ENCODE measurements around the gene NBEAL1.

Gene NBEAL1

DNA sequence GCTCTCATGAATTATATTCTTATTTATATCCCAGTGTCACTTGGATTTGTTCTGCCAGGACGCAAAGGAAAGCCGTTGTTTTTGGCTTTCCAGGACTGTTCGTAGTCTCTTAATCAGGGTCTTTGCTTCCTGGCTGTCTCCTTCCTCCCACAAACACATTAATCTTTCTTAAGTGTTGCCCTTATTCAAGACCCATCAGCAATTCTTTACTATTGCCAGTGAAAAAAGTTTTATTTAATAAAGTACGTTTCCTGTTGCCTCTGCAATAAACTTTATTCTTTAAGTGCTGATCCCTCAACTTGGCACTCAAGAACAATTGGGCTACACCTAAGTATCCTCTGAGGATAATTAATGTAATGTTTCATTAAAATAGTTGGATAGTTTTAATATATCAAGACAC is 155.8 kb downstream of the NBEAL1 start:
- H3K36me3 ChIP-seq (ENCODE audit: insufficient read depth, low read length) = no peaks in the 10 kb centered on the region
- no peaks in the 10 kb centered on the region for H3K9me2 ChIP-seq (replicated peaks; ENCODE audit: low read depth, low read length)
- H4K20me1 ChIP-seq (ENCODE audit: insufficient read depth, low read length, poor library complexity, severe bottlenecking) = no peaks in the 10 kb centered on the region
- H3K4me2 ChIP-seq (ENCODE audit: low read depth, low read length, poor library complexity, severe bottlenecking) = no peak overlapping the region
- TF ChIP-seq, protein P1, sequence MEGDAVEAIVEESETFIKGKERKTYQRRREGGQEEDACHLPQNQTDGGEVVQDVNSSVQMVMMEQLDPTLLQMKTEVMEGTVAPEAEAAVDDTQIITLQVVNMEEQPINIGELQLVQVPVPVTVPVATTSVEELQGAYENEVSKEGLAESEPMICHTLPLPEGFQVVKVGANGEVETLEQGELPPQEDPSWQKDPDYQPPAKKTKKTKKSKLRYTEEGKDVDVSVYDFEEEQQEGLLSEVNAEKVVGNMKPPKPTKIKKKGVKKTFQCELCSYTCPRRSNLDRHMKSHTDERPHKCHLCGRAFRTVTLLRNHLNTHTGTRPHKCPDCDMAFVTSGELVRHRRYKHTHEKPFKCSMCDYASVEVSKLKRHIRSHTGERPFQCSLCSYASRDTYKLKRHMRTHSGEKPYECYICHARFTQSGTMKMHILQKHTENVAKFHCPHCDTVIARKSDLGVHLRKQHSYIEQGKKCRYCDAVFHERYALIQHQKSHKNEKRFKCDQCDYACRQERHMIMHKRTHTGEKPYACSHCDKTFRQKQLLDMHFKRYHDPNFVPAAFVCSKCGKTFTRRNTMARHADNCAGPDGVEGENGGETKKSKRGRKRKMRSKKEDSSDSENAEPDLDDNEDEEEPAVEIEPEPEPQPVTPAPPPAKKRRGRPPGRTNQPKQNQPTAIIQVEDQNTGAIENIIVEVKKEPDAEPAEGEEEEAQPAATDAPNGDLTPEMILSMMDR (conservative IDR thresholded peaks at IDR 0.05; ENCODE audit: low read length) = no peak
- TF ChIP-seq EZH2phosphoT487 (IDR thresholded peaks at IDR 0.05; ENCODE audit: borderline replicate concordance) = no peak
- H2AFZ ChIP-seq (ENCODE audit: low read length) = no peak overlapping the region
- no peaks in the 10 kb centered on the region for H3K9me3 ChIP-seq (ENCODE audit: insufficient read depth, low read depth, low read length)
- no peaks in the 10 kb centered on the region for H3K79me2 ChIP-seq (ENCODE audit: insufficient read depth, low read length)
- H3K4me1 ChIP-seq (ENCODE audit: insufficient read depth, low read length, poor library complexity, severe bottlenecking) = no peaks in the 10 kb centered on the region
- no peaks in the 10 kb centered on the region for H3K27me3 ChIP-seq (ENCODE audit: insufficient read depth, low read length, poor library complexity, severe bottlenecking)
- no peak overlapping the region for H3K4me3 ChIP-seq (ENCODE audit: low read length, poor library complexity, severe bottlenecking)
- no peaks in the 10 kb centered on the region for H3F3A ChIP-seq (ENCODE audit: low read depth)
- H3K9ac ChIP-seq (ENCODE audit: low read depth, low read length, poor library complexity, severe bottlenecking) = no peak overlapping the region

DNA sequence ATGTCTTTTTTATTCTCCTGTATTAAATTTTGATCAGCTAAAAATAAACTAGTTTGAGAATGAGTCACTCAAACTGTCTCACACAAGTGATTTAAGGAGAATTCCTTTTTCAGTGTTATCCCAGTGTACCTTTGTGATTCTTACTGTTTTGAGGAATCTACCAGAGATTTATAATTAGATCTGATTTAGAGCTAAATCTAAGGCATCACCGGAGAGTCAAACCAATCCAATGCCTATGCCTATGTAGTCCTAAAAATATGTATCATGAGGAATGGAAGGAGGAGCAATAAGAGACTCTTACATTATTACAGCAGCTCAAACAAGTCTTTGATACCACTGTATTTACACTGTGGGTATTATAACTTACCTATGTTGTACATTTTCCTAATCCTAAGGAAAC is 160.7 kb downstream of the NBEAL1 start:
- Histone ChIP-seq H3K4me1 (ENCODE audit: insufficient read depth, low read length, poor library complexity, severe bottlenecking) (no peaks in the 10 kb centered on the region), H3K27me3 (ENCODE audit: insufficient read depth, low read length, poor library complexity, severe bottlenecking) (no peaks in the 10 kb centered on the region), H2AFZ (ENCODE audit: low read length) (no peak overlapping the region), H3K79me2 (ENCODE audit: insufficient read depth, low read length) (no peaks in the 10 kb centered on the region), H3K9ac (ENCODE audit: low read depth, low read length, poor library complexity, severe bottlenecking) (no peak overlapping the region), H3K36me3 (ENCODE audit: insufficient read depth, low read length) (no peaks in the 10 kb centered on the region), H3K9me2 (replicated peaks; ENCODE audit: low read depth, low read length) (no peaks in the 10 kb centered on the region), H3K9me3 (ENCODE audit: insufficient read depth, low read depth, low read length) (no peaks in the 10 kb centered on the region), H3K4me3 (ENCODE audit: low read length, poor library complexity, severe bottlenecking) (no peak overlapping the region), H3F3A (ENCODE audit: low read depth) (no peaks in the 10 kb centered on the region), H3K4me2 (ENCODE audit: low read depth, low read length, poor library complexity, severe bottlenecking) (no peak overlapping the region), H4K20me1 (ENCODE audit: insufficient read depth, low read length, poor library complexity, severe bottlenecking) (no peaks in the 10 kb centered on the region)
- TF ChIP-seq, protein P1 (conservative IDR thresholded peaks at IDR 0.05; ENCODE audit: low read length) = no peak
- no peak for TF ChIP-seq EZH2phosphoT487 (IDR thresholded peaks at IDR 0.05; ENCODE audit: borderline replicate concordance)

DNA sequence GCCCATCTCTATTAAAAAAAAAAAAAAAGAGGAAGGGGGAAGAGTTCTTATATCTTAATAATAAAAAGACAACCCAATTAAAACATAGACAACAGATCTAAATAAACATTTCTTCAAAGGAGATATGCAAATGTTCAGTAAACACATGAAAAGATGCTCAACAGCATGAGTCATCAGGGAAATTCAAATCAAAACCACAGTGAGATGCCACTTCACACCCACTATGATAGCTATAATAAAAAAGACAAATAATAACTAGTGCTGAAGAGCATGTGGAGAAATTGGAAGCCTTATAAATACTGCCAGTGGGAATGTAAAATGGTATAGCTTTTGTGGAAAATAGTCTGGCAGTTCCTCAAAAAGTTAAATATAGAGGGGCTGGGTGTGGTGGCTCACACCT is 162.7 kb downstream of the NBEAL1 start:
- H3K4me2 ChIP-seq (ENCODE audit: low read depth, low read length, poor library complexity, severe bottlenecking) = no peak overlapping the region
- H3K27me3 ChIP-seq (ENCODE audit: insufficient read depth, low read length, poor library complexity, severe bottlenecking) = no peaks in the 10 kb centered on the region
- no peaks in the 10 kb centered on the region for H3F3A ChIP-seq (ENCODE audit: low read depth)
- no peak overlapping the region for H2AFZ ChIP-seq (ENCODE audit: low read length)
- H3K9ac ChIP-seq (ENCODE audit: low read depth, low read length, poor library complexity, severe bottlenecking) = no peak overlapping the region
- H3K36me3 ChIP-seq (ENCODE audit: insufficient read depth, low read length) = no peaks in the 10 kb centered on the region
- no peak overlapping the region for H3K4me3 ChIP-seq (ENCODE audit: low read length, poor library complexity, severe bottlenecking)
- H4K20me1 ChIP-seq (ENCODE audit: insufficient read depth, low read length, poor library complexity, severe bottlenecking) = no peaks in the 10 kb centered on the region
- TF ChIP-seq, protein P1 (conservative IDR thresholded peaks at IDR 0.05; ENCODE audit: low read length) = no peak
- no peak for TF ChIP-seq EZH2phosphoT487 (IDR thresholded peaks at IDR 0.05; ENCODE audit: borderline replicate concordance)
- no peaks in the 10 kb centered on the region for H3K79me2 ChIP-seq (ENCODE audit: insufficient read depth, low read length)
- H3K9me3 ChIP-seq (ENCODE audit: insufficient read depth, low read depth, low read length) = no peaks in the 10 kb centered on the region
- H3K9me2 ChIP-seq (replicated peaks; ENCODE audit: low read depth, low read length) = no peaks in the 10 kb centered on the region
- no peaks in the 10 kb centered on the region for H3K4me1 ChIP-seq (ENCODE audit: insufficient read depth, low read length, poor library complexity, severe bottlenecking)
